HG03457 (cell line): ENCODE data around the gene CAMK2N2.

Experiments used
- ATAC-seq: cut with Tn5 transposase; IDR thresholded peaks from one replicate; pipeline ENCODE4 v1.9.1; 2021; ENCODE audit warnings: moderate number of reproducible peaks; ENCODE audit not compliant: unreplicated experiment

The CAMK2N2 gene

DNA sequence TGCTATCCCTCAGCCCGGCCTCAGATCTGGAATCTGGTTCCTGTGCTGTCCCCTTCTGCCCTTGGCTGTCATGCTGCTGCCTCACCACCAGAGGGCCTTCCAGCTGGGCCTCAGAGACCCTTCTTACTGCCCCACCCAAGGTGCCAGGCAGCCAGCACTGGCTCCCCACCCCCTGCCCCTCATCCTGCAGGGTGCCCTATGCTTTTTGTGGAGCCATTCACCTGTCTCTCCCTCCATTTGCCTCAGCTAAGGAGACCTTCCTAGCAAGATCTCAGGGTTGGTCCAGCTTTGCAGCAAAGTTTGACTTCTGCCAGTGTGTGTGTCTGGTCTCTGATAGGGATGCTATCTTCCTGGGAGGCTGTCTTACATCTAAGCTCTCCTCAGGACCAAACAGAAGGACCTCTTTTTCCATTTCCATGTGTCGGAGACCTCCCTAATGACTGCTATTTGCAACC is 33.8 kb downstream of the CAMK2N2 start:
- no peak for ATAC-seq

DNA sequence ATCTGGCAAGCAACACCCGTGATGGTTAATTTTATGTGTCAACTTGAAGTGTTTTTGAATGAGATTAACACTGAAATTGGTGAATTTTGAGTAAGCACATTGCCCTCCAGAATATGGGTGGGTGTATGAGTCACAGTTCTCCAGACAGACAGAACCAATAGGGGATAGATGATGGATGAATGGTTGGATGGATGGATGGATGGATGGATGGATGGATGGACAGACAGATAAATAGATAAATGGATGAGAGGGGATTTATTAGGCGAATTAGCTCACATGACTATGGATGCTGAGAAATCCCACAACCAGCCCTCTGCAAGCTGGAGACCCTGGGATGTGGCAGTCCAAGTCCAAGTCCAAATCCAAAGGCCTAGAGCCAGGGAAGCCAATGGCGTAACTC is 37.4 kb downstream of the CAMK2N2 start:
- ATAC-seq: no peak

GRCh38 chr3:184222521-184222920 is 38.8 kb downstream of the CAMK2N2 start:
- no peak for ATAC-seq

DNA sequence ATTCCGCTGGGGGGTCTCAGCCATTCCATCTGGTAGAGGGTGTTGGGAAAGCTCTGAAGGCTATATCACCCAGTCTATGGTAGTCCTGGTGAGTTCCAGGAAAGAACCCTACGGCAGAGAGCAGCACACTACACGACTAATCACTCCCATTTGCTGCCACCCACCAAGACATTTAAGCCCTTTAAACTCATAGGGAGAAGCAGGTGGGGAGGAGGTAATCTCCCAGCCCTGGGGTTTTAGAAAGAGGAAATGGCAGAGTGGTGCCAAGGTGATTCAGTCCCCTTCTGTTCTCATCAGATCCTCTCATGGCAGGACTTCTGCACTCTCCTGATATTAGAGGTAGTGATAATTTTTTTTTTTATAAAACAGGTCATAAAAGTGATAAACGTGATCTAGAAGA is 42.5 kb downstream of the CAMK2N2 start:
- ATAC-seq: no peak

DNA sequence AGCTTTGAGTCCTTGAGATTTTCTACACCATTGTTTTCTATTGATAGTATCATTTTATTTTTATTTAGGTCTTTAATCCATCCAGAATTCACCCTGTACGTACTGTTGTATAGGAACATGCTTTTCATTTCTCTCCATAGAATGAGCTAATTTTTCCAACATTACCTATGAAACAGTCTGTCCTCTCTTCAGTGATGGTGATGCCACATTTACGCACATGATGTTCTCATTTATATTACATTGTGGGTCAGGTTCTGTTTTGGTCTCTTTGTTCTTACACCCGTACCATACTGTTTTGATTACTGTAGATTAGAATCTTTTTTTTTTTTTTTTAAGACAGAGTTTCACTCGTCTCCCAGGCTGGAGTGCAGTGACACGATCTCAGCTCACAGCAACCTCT is 49.6 kb downstream of the CAMK2N2 start:
- ATAC-seq: no peak

GRCh38 chr3:184211297-184211696 is 50.1 kb downstream of the CAMK2N2 start:
- no peak for ATAC-seq
